GM10248 (cell line): ENCODE results near the gene SGCD.

ENCODE experiments used
- CTCF ChIA-PET: fragments of 300-600 bp; sonication (Branson Sonifier 250); formaldehyde crosslinking; extraction: SDS; loops from one replicate; lab custom pipeline; 2021; ENCODE audit warnings: antibody characterized with exemption; lab: Yijun Ruan, JAX
- POLR2A ChIA-PET: fragments of 350-650 bp; sonication (Branson Sonifier 250); formaldehyde crosslinking; extraction: SDS; loops from one replicate; lab custom pipeline; 2020; ENCODE audit warnings: antibody characterized with exemption; lab: Yijun Ruan, JAX
- DNase-seq: peaks from one replicate; pipeline ENCODE4 v3.0.0; 2012; ENCODE audit errors: extremely low spot score
- CTCF ChIP-seq: IDR thresholded peaks from 2 replicates; pipeline ENCODE4 v1.5.1; 2012; ENCODE audit warnings: mild to moderate bottlenecking, low read depth; ENCODE audit errors: extremely low read depth, missing control alignments, control extremely low read depth

SGCD gene

GRCh38 chr5:156326718-156327259, at the start of gene SGCD:
TSS of gene SGCD (plus strand) at chr5:156327164.
- ChIA-PET POLR2A (no interaction called here), CTCF (interaction anchor here (2.2 kb wide), 1 partner anchor 10 kb away, joined by 5 read pairs; no protein-coding TSS in a partner anchor)
- DNase-seq = no peak
- no peak for TF ChIP-seq CTCF

GRCh38 chr5:156277290-156277689, 49.7 kb upstream of the SGCD start:
- TF ChIP-seq CTCF = no peak
- CTCF ChIA-PET = no interaction called here
- no peak for DNase-seq
- POLR2A ChIA-PET = no interaction called here

GRCh38 chr5:156295431-156295830, 31.5 kb upstream of the SGCD start:
- TF ChIP-seq CTCF = no peak
- POLR2A ChIA-PET = no interaction called here
- DNase-seq = no peak
- CTCF ChIA-PET = interaction anchor here (0.9 kb wide), 1 partner anchor 16 kb away, joined by 3 read pairs; no protein-coding TSS in a partner anchor

- CTCF ChIA-PET = no interaction called here
- no peak for DNase-seq
- POLR2A ChIA-PET = no interaction called here
Measured at GRCh38 chr5:156310115-156310514, 16.8 kb upstream of the SGCD start.

GRCh38 chr5:156312897-156313694, 13.9 kb upstream of the SGCD start:
- ChIA-PET CTCF (interaction anchor here (0.6 to 1.6 kb wide), 3 partner anchors 7 to 340 kb away, joined by 3 to 5 read pairs (median 4); no protein-coding TSS in a partner anchor), POLR2A (no interaction called here)
- DNase-seq = no peak
- TF ChIP-seq CTCF = no peak

More at GRCh38 chr5:156310115-156310514, 16.8 kb upstream of the SGCD start:
- no peak for TF ChIP-seq CTCF

GRCh38 chr5:156314416-156314815, 12.5 kb upstream of the SGCD start:
- ChIA-PET POLR2A (no interaction called here), CTCF (no interaction called here)
- no peak for DNase-seq
- TF ChIP-seq CTCF = no peak
